ENCODE data around the gene MIPOL1. TPM values are rescaled to one million over a fixed set of nuclear protein-coding genes. Genes with fewer than 3 reads are reported as not detected.

Gene MIPOL1
- total and polyA plus RNA-seq, 8 donors: 10.4 to 16.0 (median 12.4) TPM

- H3K4me1 ChIP-seq: no peaks in the 10 kb centered on the region
- H3K36me3 ChIP-seq: no peaks in the 10 kb centered on the region
- ATAC-seq: no peak
- H3K4me3 ChIP-seq: no peak overlapping the region
- TF ChIP-seq, protein P1, sequence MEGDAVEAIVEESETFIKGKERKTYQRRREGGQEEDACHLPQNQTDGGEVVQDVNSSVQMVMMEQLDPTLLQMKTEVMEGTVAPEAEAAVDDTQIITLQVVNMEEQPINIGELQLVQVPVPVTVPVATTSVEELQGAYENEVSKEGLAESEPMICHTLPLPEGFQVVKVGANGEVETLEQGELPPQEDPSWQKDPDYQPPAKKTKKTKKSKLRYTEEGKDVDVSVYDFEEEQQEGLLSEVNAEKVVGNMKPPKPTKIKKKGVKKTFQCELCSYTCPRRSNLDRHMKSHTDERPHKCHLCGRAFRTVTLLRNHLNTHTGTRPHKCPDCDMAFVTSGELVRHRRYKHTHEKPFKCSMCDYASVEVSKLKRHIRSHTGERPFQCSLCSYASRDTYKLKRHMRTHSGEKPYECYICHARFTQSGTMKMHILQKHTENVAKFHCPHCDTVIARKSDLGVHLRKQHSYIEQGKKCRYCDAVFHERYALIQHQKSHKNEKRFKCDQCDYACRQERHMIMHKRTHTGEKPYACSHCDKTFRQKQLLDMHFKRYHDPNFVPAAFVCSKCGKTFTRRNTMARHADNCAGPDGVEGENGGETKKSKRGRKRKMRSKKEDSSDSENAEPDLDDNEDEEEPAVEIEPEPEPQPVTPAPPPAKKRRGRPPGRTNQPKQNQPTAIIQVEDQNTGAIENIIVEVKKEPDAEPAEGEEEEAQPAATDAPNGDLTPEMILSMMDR (IDR thresholded peaks at IDR 0.05): no peak
- H3K27ac ChIP-seq: no peak overlapping the region
- H3K27me3 ChIP-seq: no peaks in the 10 kb centered on the region
- no peak for DNase-seq
- peaks cover 0 to 30% of the 10 kb centered on the region in 2 donors for H3K9me3 ChIP-seq
- intact Hi-C loops (cut with DNase I): no loop called here
Measured at GRCh38 chr14:37472906-37473305, 275.2 kb downstream of the MIPOL1 start.

DNA sequence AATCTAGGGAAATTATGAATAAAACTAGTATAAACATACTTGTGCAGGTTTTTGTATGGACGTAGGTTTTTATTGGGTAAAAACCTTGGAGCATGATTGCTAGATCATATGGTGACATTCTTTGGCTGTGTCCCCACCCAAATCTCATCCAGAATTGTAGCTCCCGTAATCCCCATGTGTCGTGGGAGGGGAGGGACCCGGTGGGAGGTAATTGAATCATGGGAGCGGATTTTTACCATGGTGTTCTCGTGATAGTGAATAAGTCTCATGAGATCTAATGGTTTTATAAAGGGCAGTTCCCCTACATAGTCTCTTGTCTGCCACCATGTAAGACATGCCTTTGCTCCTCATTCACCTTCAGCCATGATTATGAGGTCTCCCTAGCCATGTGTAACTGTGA, 276.5 kb downstream of the MIPOL1 start:
- no peak for ATAC-seq
- DNase-seq: no peak
- H3K4me3 ChIP-seq: no peak overlapping the region
- H3K36me3 ChIP-seq: no peaks in the 10 kb centered on the region
- no peaks in the 10 kb centered on the region for H3K4me1 ChIP-seq
- no peaks in the 10 kb centered on the region for H3K27me3 ChIP-seq
- intact Hi-C loops (cut with DNase I): no loop called here
- peaks cover 4 to 34% of the 10 kb centered on the region in 2 donors for H3K9me3 ChIP-seq
- TF ChIP-seq, protein P1 (IDR thresholded peaks at IDR 0.05): no peak
- H3K27ac ChIP-seq: no peak overlapping the region

DNA sequence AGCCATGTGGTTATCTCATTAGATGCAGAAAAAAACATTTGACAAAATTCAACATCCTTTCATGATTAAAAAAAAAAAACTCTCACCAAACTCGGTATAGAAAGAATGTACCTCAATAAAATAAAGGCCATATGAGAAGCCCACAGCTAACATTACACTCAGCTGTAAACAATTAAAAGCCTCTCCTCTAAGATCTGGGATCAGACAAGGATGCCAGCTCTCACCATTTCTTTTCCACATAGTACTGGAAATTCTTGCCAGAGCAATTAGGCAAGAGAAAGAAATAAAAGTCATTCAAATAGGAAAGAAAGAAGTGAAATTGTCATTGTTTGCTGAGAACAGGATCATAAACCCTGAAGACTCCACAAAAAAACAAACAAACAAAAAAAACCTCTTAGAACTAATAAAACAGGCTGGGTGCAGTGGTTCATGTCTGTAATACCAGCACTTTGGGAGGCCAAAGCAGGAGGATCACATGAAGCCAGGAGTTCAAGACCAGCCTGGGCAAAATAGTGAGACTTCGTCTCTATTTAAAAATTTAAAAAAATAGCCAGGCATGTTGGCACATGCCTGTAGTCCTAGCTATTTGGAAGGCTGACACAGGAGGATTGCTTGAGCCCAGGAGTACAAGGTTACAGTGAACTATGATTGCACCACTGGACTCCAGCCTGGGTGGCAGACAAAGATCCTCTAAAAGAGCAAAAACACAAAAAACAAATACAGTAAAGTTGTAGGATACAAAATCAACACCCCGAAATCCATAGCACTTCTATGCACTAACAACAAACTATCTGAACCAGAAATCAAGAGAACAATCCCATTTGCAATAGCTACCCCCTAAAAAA, 282.9 kb downstream of the MIPOL1 start:
- intact Hi-C loops (cut with DNase I): no loop called here
- Histone ChIP-seq H3K4me3 (no peak overlapping the region), H3K27me3 (no peaks in the 10 kb centered on the region), H3K9me3 (peaks cover 4 to 40% of the 10 kb centered on the region in 2 donors), H3K36me3 (no peaks in the 10 kb centered on the region), H3K27ac (no peak overlapping the region), H3K4me1 (no peaks in the 10 kb centered on the region)
- TF ChIP-seq, protein P1 (IDR thresholded peaks at IDR 0.05): no peak
- ATAC-seq (no peak), DNase-seq (no peak)

DNA sequence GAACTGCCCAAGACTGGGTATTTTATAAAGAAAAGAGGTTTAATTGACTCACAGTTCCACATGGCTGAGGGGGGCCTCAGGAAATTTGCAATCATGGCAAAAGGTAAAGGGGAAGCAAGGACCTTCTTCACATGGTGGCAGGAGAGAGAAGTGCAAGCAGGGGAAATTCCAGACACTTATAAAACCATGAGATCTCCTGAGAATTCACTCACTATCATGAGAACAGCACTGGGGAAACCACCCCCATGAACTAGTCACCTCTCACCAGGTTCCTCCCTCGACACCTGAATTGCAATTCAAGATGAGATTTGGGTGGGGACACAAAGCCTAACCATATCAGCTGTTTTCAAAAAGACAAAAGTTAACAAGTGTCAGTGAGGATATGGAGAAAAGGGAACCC, 284.7 kb downstream of the MIPOL1 start:
- DNase-seq (no peak), ATAC-seq (no peak)
- no peaks in the 10 kb centered on the region for H3K27me3 ChIP-seq
- intact Hi-C loops (cut with DNase I): no loop called here
- H3K4me1 ChIP-seq: no peaks in the 10 kb centered on the region
- TF ChIP-seq, protein P1 (IDR thresholded peaks at IDR 0.05): no peak
- H3K4me3 ChIP-seq: no peak overlapping the region
- no peaks in the 10 kb centered on the region for H3K36me3 ChIP-seq
- no peak overlapping the region for H3K27ac ChIP-seq
- peaks cover 4 to 41% of the 10 kb centered on the region in 2 donors for H3K9me3 ChIP-seq

DNA sequence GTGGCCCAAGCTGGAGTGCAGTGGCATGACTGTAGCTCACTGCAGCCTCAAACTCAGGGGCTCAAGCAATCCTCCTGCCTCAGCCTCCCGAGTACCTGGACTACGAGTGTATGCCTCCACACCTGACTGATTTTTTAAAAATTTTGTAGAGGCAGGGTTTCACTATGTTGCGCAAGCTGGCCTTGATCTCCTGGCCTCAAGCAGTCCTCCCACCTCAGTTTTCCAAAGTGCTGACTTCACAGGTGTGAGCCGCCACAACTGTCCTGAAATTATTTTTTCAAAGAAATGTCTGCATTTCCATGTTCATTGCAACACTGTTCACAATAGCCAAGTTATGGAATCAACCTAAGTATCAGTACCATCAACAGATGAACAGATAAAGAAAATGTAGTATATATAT, 285.9 kb downstream of the MIPOL1 start:
- DNase-seq: no peak
- ATAC-seq: no peak
- Histone ChIP-seq H3K4me3 (no peak overlapping the region), H3K27me3 (no peaks in the 10 kb centered on the region), H3K4me1 (no peaks in the 10 kb centered on the region), H3K27ac (no peak overlapping the region), H3K36me3 (no peaks in the 10 kb centered on the region), H3K9me3 (peaks cover 2 to 40% of the 10 kb centered on the region in 2 donors)
- TF ChIP-seq, protein P1 (IDR thresholded peaks at IDR 0.05): no peak
- intact Hi-C loops (cut with DNase I): no loop called here
